ENCODE measurements around the gene LDLRAD2.
"Not testable (repeated sequence)": the region's sequence is repeated elsewhere in the genome, so short reads cannot be mapped to it uniquely, and the experiment has no call there.

The LDLRAD2 gene

GRCh38 chr1:21824926-21825325, 12.9 kb downstream of the LDLRAD2 start:
- no peak for DNase-seq

- DNase-seq: no peak
Observed at GRCh38 chr1:21825393-21825792, 13.3 kb downstream of the LDLRAD2 start.

GRCh38 chr1:21826694-21827093, 14.6 kb downstream of the LDLRAD2 start:
- not testable (repeated sequence) for DNase-seq

GRCh38 chr1:21827141-21827679, 15.1 kb downstream of the LDLRAD2 start:
- DNase-seq: no peak

GRCh38 chr1:21828075-21828474, 16.0 kb downstream of the LDLRAD2 start:
- DNase-seq: no peak

- DNase-seq: no peak
Observed at GRCh38 chr1:21828506-21829210, 16.6 kb downstream of the LDLRAD2 start.

- no peak for DNase-seq
Observed at GRCh38 chr1:21829294-21829693, 17.2 kb downstream of the LDLRAD2 start.

- DNase-seq: no peak
Observed at GRCh38 chr1:21830792-21831453, 18.9 kb downstream of the LDLRAD2 start.

- no peak for DNase-seq
Observed at GRCh38 chr1:21831454-21831970, 19.4 kb downstream of the LDLRAD2 start.

GRCh38 chr1:21833392-21833976, 21.4 kb downstream of the LDLRAD2 start:
- no peak for DNase-seq

- DNase-seq: no peak
Observed at GRCh38 chr1:21834094-21834493, 22.0 kb downstream of the LDLRAD2 start.

GRCh38 chr1:21834666-21835065, 22.6 kb downstream of the LDLRAD2 start:
- DNase-seq: no peak

- DNase-seq: no peak
Observed at GRCh38 chr1:21836010-21836409, 23.9 kb downstream of the LDLRAD2 start.

- no peak for DNase-seq
Observed at GRCh38 chr1:21836729-21837128, 24.7 kb downstream of the LDLRAD2 start.

- DNase-seq: no peak
Observed at GRCh38 chr1:21837476-21837875, 25.4 kb downstream of the LDLRAD2 start.

GRCh38 chr1:21838359-21839157, 26.5 kb downstream of the LDLRAD2 start:
- no peak for DNase-seq

- no peak for DNase-seq
Observed at GRCh38 chr1:21839337-21840037, 27.4 kb downstream of the LDLRAD2 start.

GRCh38 chr1:21840981-21841380, 28.9 kb downstream of the LDLRAD2 start:
- no peak for DNase-seq

- no peak for DNase-seq
Observed at GRCh38 chr1:21841852-21842466, 29.9 kb downstream of the LDLRAD2 start.

GRCh38 chr1:21842606-21843162, 30.6 kb downstream of the LDLRAD2 start:
- DNase-seq: no peak

- no peak for DNase-seq
Observed at GRCh38 chr1:21843208-21843607, 31.1 kb downstream of the LDLRAD2 start.
